T-helper 22 cell (primary cell): ENCODE results near the gene LSR.

ENCODE experiments used
- DNase-seq: peaks from one replicate; pipeline ENCODE4 v3.0.0-alpha.2; 2020; ENCODE audit warnings: low read depth

Gene LSR

GRCh38 chr19:35247526-35248309 is 1.1 kb upstream of the LSR start:
- DNase-seq: peak; percentile 27

GRCh38 chr19:35249146-35249847 is 495 bp downstream of the LSR start:
- no peak for DNase-seq

- DNase-seq: no peak
Measured at GRCh38 chr19:35249848-35250711, 1.3 kb downstream of the LSR start.

- no peak for DNase-seq
Measured at GRCh38 chr19:35251456-35251855, 2.7 kb downstream of the LSR start.

GRCh38 chr19:35253316-35254286 is 4.8 kb downstream of the LSR start:
- DNase-seq: no peak

GRCh38 chr19:35254341-35255297 is 5.8 kb downstream of the LSR start:
- no peak for DNase-seq

- DNase-seq: no peak
Measured at GRCh38 chr19:35256566-35256965, 7.8 kb downstream of the LSR start.

GRCh38 chr19:35257113-35257461 is 8.3 kb downstream of the LSR start:
- DNase-seq: no peak

GRCh38 chr19:35260694-35261304 is 12.0 kb downstream of the LSR start:
- no peak for DNase-seq

GRCh38 chr19:35261356-35262100 is 12.7 kb downstream of the LSR start:
- DNase-seq: no peak

GRCh38 chr19:35262101-35262761 is 13.4 kb downstream of the LSR start:
- no peak for DNase-seq

GRCh38 chr19:35264268-35265125 is 15.7 kb downstream of the LSR start:
- no peak for DNase-seq

- no peak for DNase-seq
Measured at GRCh38 chr19:35265126-35265899, 16.5 kb downstream of the LSR start.

GRCh38 chr19:35265900-35266519 is 17.2 kb downstream of the LSR start:
- no peak for DNase-seq

- DNase-seq: no peak
Measured at GRCh38 chr19:35266520-35267352, 17.9 kb downstream of the LSR start.
